ENCODE data around the gene NPHP4.

DNA sequence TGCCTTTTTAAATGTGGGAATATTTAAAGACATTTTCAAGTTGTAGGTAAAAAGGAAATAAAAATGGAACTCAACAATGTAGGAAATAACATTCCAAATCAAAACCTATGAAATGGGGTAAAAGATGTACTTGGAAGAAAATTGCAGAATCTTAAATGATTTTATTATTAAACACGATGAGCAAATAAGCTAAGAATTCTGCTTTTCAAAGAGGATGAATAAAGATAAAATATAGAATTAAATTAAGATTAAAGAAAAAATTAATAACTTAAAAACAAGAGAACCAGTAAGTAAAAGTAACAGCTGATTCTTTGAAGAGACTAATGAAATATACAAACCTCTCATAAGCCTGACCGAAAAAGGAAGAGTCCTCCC, 74.0 kb downstream of the NPHP4 start:
- TF ChIP-seq CTCF (IDR thresholded peaks at IDR 0.05) (no peak), POLR2AphosphoS5 (IDR thresholded peaks at IDR 0.05; ENCODE audit: low read depth, low read length) (no peak), JUND (IDR thresholded peaks at IDR 0.05) (no peak), GABPA (IDR thresholded peaks at IDR 0.05; ENCODE audit: low read depth) (no peak), TAF1 (IDR thresholded peaks at IDR 0.05; ENCODE audit: borderline replicate concordance, low read depth, low read length) (no peak), TEAD4 (IDR thresholded peaks at IDR 0.05; ENCODE audit: borderline replicate concordance, insufficient read depth) (no peak), RCOR1 (IDR thresholded peaks at IDR 0.05; ENCODE audit: low read length) (no peak), NRF1 (IDR thresholded peaks at IDR 0.05; ENCODE audit: low read depth, low read length) (no peak), EP300 (IDR thresholded peaks at IDR 0.05; ENCODE audit: borderline replicate concordance in 1 of 2, low read depth in 1 of 2, low read length in 1 of 2) (no peak)
- TF ChIP-seq, protein P1, sequence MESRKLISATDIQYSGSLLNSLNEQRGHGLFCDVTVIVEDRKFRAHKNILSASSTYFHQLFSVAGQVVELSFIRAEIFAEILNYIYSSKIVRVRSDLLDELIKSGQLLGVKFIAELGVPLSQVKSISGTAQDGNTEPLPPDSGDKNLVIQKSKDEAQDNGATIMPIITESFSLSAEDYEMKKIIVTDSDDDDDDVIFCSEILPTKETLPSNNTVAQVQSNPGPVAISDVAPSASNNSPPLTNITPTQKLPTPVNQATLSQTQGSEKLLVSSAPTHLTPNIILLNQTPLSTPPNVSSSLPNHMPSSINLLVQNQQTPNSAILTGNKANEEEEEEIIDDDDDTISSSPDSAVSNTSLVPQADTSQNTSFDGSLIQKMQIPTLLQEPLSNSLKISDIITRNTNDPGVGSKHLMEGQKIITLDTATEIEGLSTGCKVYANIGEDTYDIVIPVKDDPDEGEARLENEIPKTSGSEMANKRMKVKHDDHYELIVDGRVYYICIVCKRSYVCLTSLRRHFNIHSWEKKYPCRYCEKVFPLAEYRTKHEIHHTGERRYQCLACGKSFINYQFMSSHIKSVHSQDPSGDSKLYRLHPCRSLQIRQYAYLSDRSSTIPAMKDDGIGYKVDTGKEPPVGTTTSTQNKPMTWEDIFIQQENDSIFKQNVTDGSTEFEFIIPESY (IDR thresholded peaks at IDR 0.05; ENCODE audit: borderline replicate concordance, low read depth): no peak
- TF ChIP-seq, protein P2, sequence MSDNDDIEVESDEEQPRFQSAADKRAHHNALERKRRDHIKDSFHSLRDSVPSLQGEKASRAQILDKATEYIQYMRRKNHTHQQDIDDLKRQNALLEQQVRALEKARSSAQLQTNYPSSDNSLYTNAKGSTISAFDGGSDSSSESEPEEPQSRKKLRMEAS (IDR thresholded peaks at IDR 0.05; ENCODE audit: low read depth): no peak
